Fibroblast of villous mesenchyme (primary cell): Measurements from ENCODE around the gene ATAD3C. TPM values are rescaled to one million over a fixed set of nuclear protein-coding genes. Genes with fewer than 3 reads are reported as not detected.
"Not testable (repeated sequence)": the region's sequence is repeated elsewhere in the genome, so short reads cannot be mapped to it uniquely, and the experiment has no call there.

Experiments
- DNase-seq: peaks from one replicate; pipeline ENCODE4 v3.0.0-alpha.2; 2010; ENCODE audit warnings: low read depth
- H3K4me3 ChIP-seq: 2 replicates; pipeline ENCODE4 v1.5.1; 2011; ENCODE audit warnings: low read depth, mild to moderate bottlenecking, low read length
- total RNA-seq: library from RNA; depleted of rRNA; stranded (reverse); fragments of >200 nt; gene quantifications from 2 replicates; pipeline ENCODE4 v1.2.3, GENCODE V29; 2012
- TF ChIP-seq, protein P1 (sequence below): IDR thresholded peaks from 2 replicates; pipeline ENCODE4 v1.5.1; 2012; ENCODE audit warnings: low read depth, mild to moderate bottlenecking, low read length; ENCODE audit not compliant: insufficient read depth

ATAD3C gene
- total RNA-seq, 1 donor, result under 0.01 TPM

DNA sequence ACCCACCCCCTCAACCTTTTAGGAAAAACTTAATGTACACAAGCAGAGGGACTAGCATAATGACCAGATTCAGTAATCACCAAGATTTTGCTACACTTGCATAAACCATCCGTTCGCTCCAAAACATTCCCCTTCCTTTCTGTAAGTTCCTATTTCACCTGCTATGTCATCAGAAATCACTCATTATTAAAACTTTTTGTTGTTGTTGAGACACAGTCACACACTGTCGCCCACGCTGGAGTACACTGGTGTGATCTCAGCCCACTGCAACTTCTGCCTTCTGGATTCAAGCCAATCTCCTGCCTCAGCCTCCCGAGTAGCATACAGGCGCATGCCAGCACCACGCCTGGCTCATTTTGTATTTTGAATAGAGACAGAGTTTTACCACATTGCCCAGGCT, 45.8 kb upstream of the ATAD3C start:
- TF ChIP-seq, protein P1, sequence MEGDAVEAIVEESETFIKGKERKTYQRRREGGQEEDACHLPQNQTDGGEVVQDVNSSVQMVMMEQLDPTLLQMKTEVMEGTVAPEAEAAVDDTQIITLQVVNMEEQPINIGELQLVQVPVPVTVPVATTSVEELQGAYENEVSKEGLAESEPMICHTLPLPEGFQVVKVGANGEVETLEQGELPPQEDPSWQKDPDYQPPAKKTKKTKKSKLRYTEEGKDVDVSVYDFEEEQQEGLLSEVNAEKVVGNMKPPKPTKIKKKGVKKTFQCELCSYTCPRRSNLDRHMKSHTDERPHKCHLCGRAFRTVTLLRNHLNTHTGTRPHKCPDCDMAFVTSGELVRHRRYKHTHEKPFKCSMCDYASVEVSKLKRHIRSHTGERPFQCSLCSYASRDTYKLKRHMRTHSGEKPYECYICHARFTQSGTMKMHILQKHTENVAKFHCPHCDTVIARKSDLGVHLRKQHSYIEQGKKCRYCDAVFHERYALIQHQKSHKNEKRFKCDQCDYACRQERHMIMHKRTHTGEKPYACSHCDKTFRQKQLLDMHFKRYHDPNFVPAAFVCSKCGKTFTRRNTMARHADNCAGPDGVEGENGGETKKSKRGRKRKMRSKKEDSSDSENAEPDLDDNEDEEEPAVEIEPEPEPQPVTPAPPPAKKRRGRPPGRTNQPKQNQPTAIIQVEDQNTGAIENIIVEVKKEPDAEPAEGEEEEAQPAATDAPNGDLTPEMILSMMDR, result no peak
- no peak overlapping the region for H3K4me3 ChIP-seq
- no peak for DNase-seq

- TF ChIP-seq, protein P1, result no peak
- H3K4me3 ChIP-seq, result peak overlapping the region; percentile 90
- no peak for DNase-seq
Measured at GRCh38 chr1:1406101-1406820, 43.2 kb upstream of the ATAD3C start.

- peak within 1 kb of the TSS; percentile 90 for H3K4me3 ChIP-seq
- TF ChIP-seq, protein P1, result no peak
- DNase-seq, result peak; percentile 93
Measured at GRCh38 chr1:1406821-1407635, 42.5 kb upstream of the ATAD3C start, which contains the start of gene MRPL20. TSS of gene MRPL20 (minus strand) at chr1:1407293. CDS start at chr1:1407217, 76 bp downstream.

DNA sequence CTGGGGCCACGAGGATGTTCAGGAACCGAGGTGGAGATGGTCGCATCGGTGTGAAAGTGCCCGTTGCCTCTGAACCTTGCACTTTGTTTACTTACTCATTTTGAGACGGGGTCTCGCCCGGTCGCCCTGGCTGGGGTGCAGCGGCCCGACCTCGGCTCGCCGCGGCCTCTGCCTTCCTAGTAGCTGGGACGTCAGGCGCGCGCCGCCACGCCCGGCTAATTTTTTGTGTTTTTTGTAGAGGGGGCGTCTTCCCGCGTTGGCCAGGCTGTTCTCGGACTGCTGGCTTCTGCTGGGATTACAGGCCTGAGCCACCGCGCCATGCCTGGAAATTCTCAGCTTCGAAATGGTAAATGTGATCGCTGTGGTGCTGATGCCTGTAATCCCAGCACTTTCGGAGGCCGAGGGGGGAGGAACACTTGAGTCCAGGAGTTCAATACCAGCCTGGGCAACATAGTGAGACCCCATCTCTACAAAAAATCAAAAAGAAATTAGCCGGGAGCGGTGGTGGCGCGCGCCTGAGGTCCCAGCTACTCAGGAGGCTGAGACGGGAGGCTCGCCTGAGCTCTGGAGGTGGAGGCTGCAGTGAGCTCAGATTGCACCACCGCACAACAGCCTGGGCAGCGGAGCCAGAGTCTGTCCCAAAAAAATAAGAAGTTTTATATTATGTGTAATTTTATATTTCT, 41.7 kb upstream of the ATAD3C start:
- H3K4me3 ChIP-seq, result peak overlapping the region; percentile 90
- DNase-seq, result peak; percentile 59
- TF ChIP-seq, protein P1, result peak; percentile 10

DNA sequence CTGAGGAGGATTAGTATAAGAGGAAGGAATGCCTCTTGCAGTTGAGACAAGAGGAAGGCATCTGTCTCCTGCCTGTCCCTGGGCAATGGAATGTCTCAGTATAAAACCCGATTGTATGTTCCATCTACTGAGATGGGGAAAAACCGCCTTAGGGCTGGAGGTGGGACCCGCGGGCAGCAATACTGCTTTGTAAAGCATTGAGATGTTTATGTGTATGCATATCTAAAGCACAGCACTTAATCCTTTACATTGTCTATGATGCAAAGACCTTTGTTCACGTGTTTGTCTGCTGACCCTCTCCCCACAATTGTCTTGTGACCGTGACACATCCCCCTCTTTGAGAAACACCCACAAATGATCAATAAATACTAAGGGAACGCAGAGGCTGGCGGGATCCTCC, 39.3 kb upstream of the ATAD3C start:
- not testable (repeated sequence) for DNase-seq, H3K4me3 ChIP-seq

DNA sequence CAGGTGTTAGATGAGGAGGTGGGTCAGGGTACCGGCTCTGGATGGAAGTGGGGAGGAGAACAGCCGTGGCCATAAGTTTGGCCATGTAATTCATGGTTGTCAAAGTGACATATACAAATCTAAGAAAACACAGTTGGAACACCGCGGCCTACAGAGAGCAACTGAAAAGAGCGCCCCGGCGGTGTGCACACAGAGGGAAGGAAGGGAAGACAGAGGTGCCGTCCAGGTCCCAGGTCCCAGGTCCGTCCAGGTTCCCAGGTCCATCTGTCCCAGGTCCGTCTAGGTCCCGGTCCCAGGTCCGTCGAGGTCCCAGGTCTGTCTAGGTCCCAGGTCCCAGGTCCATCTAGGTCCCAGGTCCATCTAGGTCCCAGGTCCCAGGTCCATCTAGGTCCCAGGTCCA, 37.9 kb upstream of the ATAD3C start:
- DNase-seq, result no peak
- TF ChIP-seq, protein P1, result no peak
- H3K4me3 ChIP-seq, result no peak overlapping the region

- not testable (repeated sequence) for H3K4me3 ChIP-seq, DNase-seq
Measured at GRCh38 chr1:1412311-1412902, 37.1 kb upstream of the ATAD3C start.
